HepG2 (cell line): ENCODE measurements around the gene GRAMD2A. TPM values are rescaled to one million over a fixed set of nuclear protein-coding genes. Genes with fewer than 3 reads are reported as not detected.

Experiments
- ATAC-seq: fragments of 200-7000 bp; cut with Tn5 transposase; 3 replicates; pipeline ENCODE4 v1.9.1; 2020; ENCODE audit warnings: mild to moderate bottlenecking, moderate library complexity
- BruUV-seq: library from RNA; stranded (reverse); fragments of 400-500 nt; replicated peaks from 2 replicates; lab custom pipeline; 2021; lab: Mats Ljungman, UMichigan
- CTCF ChIA-PET: fragments of 300-600 bp; formaldehyde crosslinking; extraction: SDS; loops from one replicate; lab custom pipeline; 2021; ENCODE audit warnings: low total read pairs, inconsistent platforms, low intra/inter-chr PET ratio; lab: Yijun Ruan, JAX
- POLR2A ChIA-PET: fragments of 350-600 bp; sonication (Branson Sonifier 250); formaldehyde crosslinking; loops from one replicate; lab custom pipeline; 2020; ENCODE audit warnings: antibody characterized with exemption, inconsistent platforms; lab: Yijun Ruan, JAX
- DNase-seq: peaks from one replicate; pipeline ENCODE4 v3.0.0-alpha.2; 2015; ENCODE audit warnings: low spot score
- FAIRE-seq: peaks from 3 replicates; lab custom pipeline; 2011; peaks lifted over from hg19 to GRCh38; lab: Jason Lieb, UNC
- H2AFZ ChIP-seq: one replicate; pipeline ENCODE4 v1.6.1; 2011; ENCODE audit warnings: low read length, inconsistent platforms
- H3K27ac ChIP-seq: fragments of 300-600 bp; 3 replicates; pipeline ENCODE4 v1.8.0; 2011; ENCODE audit warnings: mixed run types, mild to moderate bottlenecking, mixed read lengths, low read length, inconsistent platforms; ENCODE audit not compliant: insufficient read depth; ENCODE audit errors: extremely low read length
- H3K27me3 ChIP-seq, 2 experiments: fragments of 200-600 bp in 1 of 2; 2 replicates in 1 of 2; 3 replicates in 1 of 2; pipeline versions ENCODE4 v1.6.0 to v1.8.0; 2011; ENCODE audit warnings: low read length in 2 of 2, mild to moderate bottlenecking in 2 of 2, moderate library complexity in 2 of 2, inconsistent platforms in 1 of 2; ENCODE audit not compliant: insufficient read depth in 2 of 2, control insufficient read depth in 1 of 2
- H3K36me3 ChIP-seq, 2 experiments: fragments of 200-600 bp in 1 of 2; replicated peaks in 1 of 2; 2 replicates in 1 of 2; 3 replicates in 1 of 2; pipeline versions ENCODE4 v1.5.1 to v1.8.0; 2011; ENCODE audit warnings: low read length in 2 of 2, inconsistent platforms in 1 of 2; ENCODE audit not compliant: insufficient read depth in 2 of 2, control insufficient read depth in 1 of 2
- H3K4me1 ChIP-seq: 2 replicates; pipeline ENCODE4 v1.5.1; 2012; ENCODE audit warnings: low read length, inconsistent platforms; ENCODE audit not compliant: insufficient read depth
- H3K4me2 ChIP-seq: 2 replicates; pipeline ENCODE4 v1.6.0; 2011; ENCODE audit warnings: low read depth, low read length, inconsistent platforms
- H3K4me3 ChIP-seq, 3 experiments: fragments of 200-600 bp in 1 of 3; sonication (generic), shearing (Covaris generic) in 1 of 3; replicated peaks in 1 of 3; 2 replicates each; pipeline ENCODE4 v1.5.1; 2011 to 2016; ENCODE audit warnings: low read length in 3 of 3, inconsistent platforms in 2 of 3, low read depth in 2 of 3, mild to moderate bottlenecking in 2 of 3, control low read depth in 1 of 3, mixed read lengths in 1 of 3; ENCODE audit not compliant: insufficient read depth in 1 of 3
- H3K79me2 ChIP-seq: one replicate; pipeline ENCODE4 v1.6.1; 2011; ENCODE audit warnings: low read length, inconsistent platforms; ENCODE audit not compliant: insufficient read depth
- H3K9ac ChIP-seq: 2 replicates; pipeline ENCODE4 v1.6.0; 2011; ENCODE audit warnings: mild to moderate bottlenecking, low read depth, low read length, inconsistent platforms; ENCODE audit not compliant: insufficient read depth
- H3K9me3 ChIP-seq: 2 replicates; pipeline ENCODE4 v1.5.1; 2012; ENCODE audit warnings: mild to moderate bottlenecking, low read length
- H4K20me1 ChIP-seq: 2 replicates; pipeline ENCODE4 v1.6.0; 2011; ENCODE audit warnings: inconsistent platforms, mild to moderate bottlenecking, low read length, moderate library complexity; ENCODE audit not compliant: insufficient read depth
- AGO2 ChIP-seq: fragments of 200-400 bp; formaldehyde crosslinking; optimal IDR thresholded peaks from 2 replicates; pipeline ENCODE3; 2017; ENCODE audit warnings: mild to moderate bottlenecking, low read depth, low read length, moderate library complexity
- HOXA5 ChIP-seq: sonication (generic); formaldehyde crosslinking; IDR thresholded peaks from 2 replicates; pipeline ENCODE4 v1.4.0; 2020; ENCODE audit warnings: missing genetic modification reagents
- MTF2 ChIP-seq: sonication (generic); formaldehyde crosslinking; IDR thresholded peaks from 2 replicates; pipeline ENCODE4 v1.5.0; 2020; ENCODE audit warnings: missing genetic modification reagents, borderline replicate concordance
- SOX6 ChIP-seq, 2 experiments: fragments of 450-650 bp in 1 of 2; sonication (generic) in 1 of 2; formaldehyde crosslinking in 1 of 2; IDR thresholded peaks; 2 replicates each; pipeline versions ENCODE4 v1.4.0 to v1.6.1; 2017 to 2020; ENCODE audit warnings: antibody characterized with exemption in 1 of 2, mild to moderate bottlenecking in 1 of 2, missing genetic modification reagents in 1 of 2
- TARDBP ChIP-seq: sonication (generic); formaldehyde crosslinking; IDR thresholded peaks from 2 replicates; pipeline ENCODE4 v1.8.0; 2022; ENCODE audit warnings: mild to moderate bottlenecking, missing genetic modification reagents
- ZNF331 ChIP-seq: sonication (generic); formaldehyde crosslinking; IDR thresholded peaks from 2 replicates; pipeline ENCODE4 v1.4.0; 2020; ENCODE audit warnings: missing genetic modification reagents
- ZNF646 ChIP-seq: sonication (generic); formaldehyde crosslinking; IDR thresholded peaks from 2 replicates; pipeline ENCODE4 v1.9.0; 2021; ENCODE audit warnings: mild to moderate bottlenecking, missing genetic modification reagents
- WGBS: methylation state at CpG from one replicate; pipeline ENCODE4 v1.1.6; 2017; ENCODE audit warnings: low lambda C conversion rate; 5-methylcytosine and 5-hydroxymethylcytosine counted together
- in situ Hi-C: cut with HindIII; loops from 2 replicates; pipeline ENCODE4 v1.10.0; 2017; ENCODE audit warnings: low pct_unique_long_range_greater_than_20kb; ENCODE audit not compliant: extremely low pct_ligation_motif_present
- intact Hi-C: fragments of 100-400 bp; cut with micrococcal nuclease; formaldehyde crosslinking; loops from one replicate; pipeline ENCODE4 v1.10.0; 2022; ENCODE audit not compliant: unreplicated experiment
- polyA plus RNA-seq, 8 experiments: library from polyadenylated mRNA; depleted of rRNA in 3 of 8; stranded (reverse) in 7 of 8; unstranded in 1 of 8; fragments of >200 nt; fragmentation: Illumina TruSeq in 4 of 8; extraction: Trizol in 4 of 8; gene quantifications; 2 replicates each; pipeline versions ENCODE4 v1.2.1 to v1.2.3, GENCODE V29; 2011 to 2016; ENCODE audit warnings: low read depth in 4 of 8, missing spikeins in 1 of 8, mixed read lengths in 1 of 8; ENCODE audit not compliant: insufficient read depth in 1 of 8
- total RNA-seq, 5 experiments: library from RNA; depleted of rRNA; stranded (reverse); fragments of >200 nt; fragmentation: Illumina TruSeq; extraction: Trizol; gene quantifications; 2 replicates each; pipeline ENCODE4 v1.2.3, GENCODE V29; 2016; ENCODE audit warnings: low read depth in 1 of 5
- TF ChIP-seq, protein P1 (sequence below): sonication (generic); formaldehyde crosslinking; IDR thresholded peaks from 2 replicates; pipeline ENCODE4 v1.5.0; 2020; ENCODE audit warnings: missing genetic modification reagents
- TF ChIP-seq, protein P2 (sequence below): sonication (generic); formaldehyde crosslinking; IDR thresholded peaks from 2 replicates; pipeline ENCODE4 v1.4.0; 2020; ENCODE audit warnings: missing genetic modification reagents, borderline replicate concordance

Gene GRAMD2A
- total and polyA plus RNA-seq, 2 of the 13 experiments (the other 11 are each of a cell fraction or from before 2014, with no cell fraction given): 0.04 TPM; not detected in 1

DNA sequence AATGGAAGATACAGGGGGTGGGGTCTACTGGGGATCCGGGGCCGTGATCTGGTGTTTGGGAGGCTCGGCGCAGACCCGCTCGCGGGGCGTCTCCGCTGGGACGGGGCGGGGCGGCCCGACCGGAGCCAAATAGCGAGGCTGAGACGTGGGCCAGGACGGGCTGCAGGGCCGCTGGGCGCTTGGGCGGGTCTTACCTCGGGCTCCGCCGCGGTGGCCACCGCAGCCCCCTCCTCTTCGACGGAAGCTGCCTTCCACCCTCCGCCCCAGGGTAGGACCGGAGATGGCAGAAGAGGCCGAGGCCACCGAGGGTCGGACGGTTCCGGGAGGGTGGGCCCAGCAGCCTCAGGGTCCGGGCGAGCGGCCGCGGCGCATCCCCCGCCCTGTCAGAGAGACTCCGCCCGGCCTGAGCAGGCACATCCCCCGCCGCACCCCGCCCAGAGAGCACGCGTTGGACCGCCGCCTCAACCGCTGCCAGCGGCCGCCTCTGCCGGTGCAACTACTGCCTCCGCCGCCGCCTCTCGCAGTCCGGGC lies 80.0 kb downstream of the GRAMD2A start:
- Histone ChIP-seq H3K27ac (peak overlapping the region; percentile 73), H3K9me3 (no peaks in the 10 kb centered on the region), H3K27me3 (no peaks in the 10 kb centered on the region), H2AFZ (no peak overlapping the region), H3K79me2 (peaks cover 13% of the 10 kb centered on the region), H3K36me3 (no peaks in the 10 kb centered on the region), H3K4me1 (peaks cover 26% of the 10 kb centered on the region), H3K4me3 (peak overlapping the region; percentile 74 to 95 (median 93)), H3K9ac (peak overlapping the region; percentile 70), H4K20me1 (no peaks in the 10 kb centered on the region), H3K4me2 (peak overlapping the region; percentile 96)
- FAIRE-seq (no peak), DNase-seq (peak; percentile 32), ATAC-seq (peak; percentile 83)
- no TSS peak for BruUV-seq
- ChIA-PET POLR2A (interaction anchor here (0.6 to 1.5 kb wide), 7 partner anchors 13 to 339 kb away, joined by 3 to 5 read pairs (median 3); no protein-coding TSS in a partner anchor), CTCF (no interaction called here)
- in situ Hi-C loops (no loop called here), intact Hi-C loops (no loop called here)
- WGBS: no CpG with 5 or more reads among the region's 59 CpGs
- TF ChIP-seq, protein P1, sequence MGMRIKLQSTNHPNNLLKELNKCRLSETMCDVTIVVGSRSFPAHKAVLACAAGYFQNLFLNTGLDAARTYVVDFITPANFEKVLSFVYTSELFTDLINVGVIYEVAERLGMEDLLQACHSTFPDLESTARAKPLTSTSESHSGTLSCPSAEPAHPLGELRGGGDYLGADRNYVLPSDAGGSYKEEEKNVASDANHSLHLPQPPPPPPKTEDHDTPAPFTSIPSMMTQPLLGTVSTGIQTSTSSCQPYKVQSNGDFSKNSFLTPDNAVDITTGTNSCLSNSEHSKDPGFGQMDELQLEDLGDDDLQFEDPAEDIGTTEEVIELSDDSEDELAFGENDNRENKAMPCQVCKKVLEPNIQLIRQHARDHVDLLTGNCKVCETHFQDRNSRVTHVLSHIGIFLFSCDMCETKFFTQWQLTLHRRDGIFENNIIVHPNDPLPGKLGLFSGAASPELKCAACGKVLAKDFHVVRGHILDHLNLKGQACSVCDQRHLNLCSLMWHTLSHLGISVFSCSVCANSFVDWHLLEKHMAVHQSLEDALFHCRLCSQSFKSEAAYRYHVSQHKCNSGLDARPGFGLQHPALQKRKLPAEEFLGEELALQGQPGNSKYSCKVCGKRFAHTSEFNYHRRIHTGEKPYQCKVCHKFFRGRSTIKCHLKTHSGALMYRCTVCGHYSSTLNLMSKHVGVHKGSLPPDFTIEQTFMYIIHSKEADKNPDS (CRISPR knock-in tag): no peak
- TF ChIP-seq SOX6 (IDR thresholded peaks at IDR 0.05) (no peak), SOX6 (CRISPR knock-in tag; IDR thresholded peaks at IDR 0.05) (peak; percentile 39), TARDBP (peak; percentile 55; the same call in 1 of the 2 replicates), MTF2 (peak; percentile 45; the same call in 1 of the 2 replicates), AGO2 (peak; percentile 23), HOXA5 (no peak), ZNF331 (CRISPR knock-in tag) (0 out of 2 replicates have a peak, but pooled peaks have one; percentile 8), ZNF646 (CRISPR knock-in tag) (no peak)
- TF ChIP-seq, protein P2, sequence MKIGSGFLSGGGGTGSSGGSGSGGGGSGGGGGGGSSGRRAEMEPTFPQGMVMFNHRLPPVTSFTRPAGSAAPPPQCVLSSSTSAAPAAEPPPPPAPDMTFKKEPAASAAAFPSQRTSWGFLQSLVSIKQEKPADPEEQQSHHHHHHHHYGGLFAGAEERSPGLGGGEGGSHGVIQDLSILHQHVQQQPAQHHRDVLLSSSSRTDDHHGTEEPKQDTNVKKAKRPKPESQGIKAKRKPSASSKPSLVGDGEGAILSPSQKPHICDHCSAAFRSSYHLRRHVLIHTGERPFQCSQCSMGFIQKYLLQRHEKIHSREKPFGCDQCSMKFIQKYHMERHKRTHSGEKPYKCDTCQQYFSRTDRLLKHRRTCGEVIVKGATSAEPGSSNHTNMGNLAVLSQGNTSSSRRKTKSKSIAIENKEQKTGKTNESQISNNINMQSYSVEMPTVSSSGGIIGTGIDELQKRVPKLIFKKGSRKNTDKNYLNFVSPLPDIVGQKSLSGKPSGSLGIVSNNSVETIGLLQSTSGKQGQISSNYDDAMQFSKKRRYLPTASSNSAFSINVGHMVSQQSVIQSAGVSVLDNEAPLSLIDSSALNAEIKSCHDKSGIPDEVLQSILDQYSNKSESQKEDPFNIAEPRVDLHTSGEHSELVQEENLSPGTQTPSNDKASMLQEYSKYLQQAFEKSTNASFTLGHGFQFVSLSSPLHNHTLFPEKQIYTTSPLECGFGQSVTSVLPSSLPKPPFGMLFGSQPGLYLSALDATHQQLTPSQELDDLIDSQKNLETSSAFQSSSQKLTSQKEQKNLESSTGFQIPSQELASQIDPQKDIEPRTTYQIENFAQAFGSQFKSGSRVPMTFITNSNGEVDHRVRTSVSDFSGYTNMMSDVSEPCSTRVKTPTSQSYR (CRISPR knock-in tag): peak; percentile 19; the same call in 1 of the 2 replicates
